CD4-positive, alpha-beta T cell treated with Interleukin-15 for 4 hours (primary cell): ENCODE results near the gene GPR32.
"Not testable (repeated sequence)": the region's sequence is repeated elsewhere in the genome, so short reads cannot be mapped to it uniquely, and the experiment has no call there.

ENCODE experiments used
- DNase-seq: peaks from one replicate; pipeline ENCODE4 v3.0.0-alpha.2; 2020; ENCODE audit warnings: low spot score

GPR32 gene

DNA sequence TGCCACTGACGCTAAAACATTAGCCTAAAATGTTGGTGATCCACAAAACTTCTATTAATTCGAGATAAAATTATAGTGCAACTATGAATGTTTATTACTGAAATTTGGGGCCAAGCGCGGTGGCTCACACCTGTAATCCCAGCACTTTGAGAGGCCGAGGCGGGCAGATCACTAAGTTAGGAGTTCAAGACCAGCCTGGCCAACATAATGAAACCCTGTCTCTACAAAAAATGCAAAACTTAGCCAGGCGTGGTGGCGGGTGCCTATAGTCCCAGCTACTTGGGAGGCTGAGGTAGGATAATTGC, 13.5 kb downstream of the GPR32 start:
- DNase-seq = not testable (repeated sequence)

DNA sequence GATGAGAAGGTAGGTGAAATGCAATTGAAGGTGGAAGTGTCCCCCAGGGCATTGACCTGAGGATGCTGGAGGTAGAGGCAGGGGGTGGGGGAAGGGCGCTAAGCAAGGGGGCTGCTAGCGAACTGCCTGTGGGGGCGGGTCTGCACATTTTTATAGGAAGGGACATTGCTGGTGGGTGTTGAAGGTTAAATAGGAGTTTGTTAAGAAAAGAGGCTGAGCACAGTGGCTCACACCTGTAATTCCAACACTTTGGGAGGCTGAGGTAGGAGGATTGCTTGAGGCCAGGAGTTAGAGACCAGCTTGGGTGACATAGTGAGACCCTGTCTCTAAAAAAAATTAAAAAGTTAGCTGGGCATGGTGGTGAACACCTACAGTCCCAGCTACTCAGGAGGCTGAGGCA, 14.4 kb downstream of the GPR32 start:
- no peak for DNase-seq

DNA sequence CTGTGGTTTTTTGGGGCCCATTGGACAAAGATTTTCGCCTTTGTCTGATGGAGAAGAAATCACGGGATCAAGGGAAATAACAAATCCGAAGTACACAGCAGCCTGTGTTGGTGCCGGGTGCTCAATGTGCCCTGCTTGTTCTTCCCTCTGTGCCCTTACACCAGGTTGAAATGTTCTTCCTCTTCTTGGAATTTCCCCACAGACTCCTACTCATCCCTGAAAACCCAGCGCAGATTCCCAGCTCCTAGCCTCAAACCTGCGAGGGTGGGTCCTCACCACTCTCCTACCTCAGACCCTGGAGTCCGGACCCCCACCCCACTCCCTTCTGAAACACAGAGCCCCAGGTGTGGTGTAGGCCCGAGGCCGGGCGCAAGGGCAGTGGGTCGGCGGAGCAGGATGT, 15.1 kb downstream of the GPR32 start:
- DNase-seq = no peak

DNA sequence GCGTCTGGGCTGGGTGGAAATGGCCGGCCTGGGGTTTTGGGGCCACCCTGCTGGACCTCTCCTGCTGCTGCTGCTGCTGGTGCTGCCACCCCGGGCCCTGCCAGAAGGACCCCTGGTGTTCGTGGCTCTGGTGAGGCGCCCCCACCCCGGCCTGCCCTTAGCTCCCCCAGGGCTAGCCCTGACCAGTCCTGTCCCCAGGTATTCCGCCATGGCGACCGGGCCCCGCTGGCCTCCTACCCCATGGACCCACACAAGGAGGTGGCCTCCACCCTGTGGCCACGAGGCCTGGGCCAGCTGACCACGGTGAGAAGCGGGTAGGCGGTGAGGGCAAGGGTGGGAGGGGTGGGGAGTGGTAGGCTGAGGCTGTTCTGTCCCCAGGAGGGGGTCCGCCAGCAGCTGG, 20.1 kb downstream of the GPR32 start, which contains the start of gene ACP4:
ACP4 (plus strand) TSS at position 20 of the 400 bp plus-strand sequence; CDS start at position 20, 0 bp downstream.
- DNase-seq = no peak

DNA sequence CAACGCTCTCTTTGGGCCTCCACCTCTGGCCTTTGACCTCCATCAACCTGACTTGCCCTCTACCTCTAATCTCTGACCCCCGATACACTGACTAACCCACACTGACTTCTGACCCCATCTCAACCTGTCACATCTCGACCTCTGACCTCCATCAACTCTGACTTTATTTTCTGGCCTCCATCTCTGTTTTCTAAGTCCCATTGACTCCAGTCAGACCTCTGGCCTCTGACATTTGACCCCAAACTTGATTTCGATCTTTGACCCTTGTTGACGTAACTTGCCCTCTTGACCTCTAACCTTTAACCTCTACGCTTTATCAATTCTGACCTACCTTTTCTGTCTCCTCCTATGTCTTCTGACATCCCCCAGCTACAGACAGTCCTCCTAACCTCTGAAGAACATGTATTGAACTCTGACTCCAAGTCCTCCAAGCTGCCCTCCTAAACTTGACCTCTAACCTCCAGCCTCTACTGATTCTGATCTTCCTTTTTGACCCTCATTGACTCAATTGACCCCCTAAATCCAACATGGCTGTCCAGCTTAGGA, 20.7 kb downstream of the GPR32 start:
- no peak for DNase-seq

DNA sequence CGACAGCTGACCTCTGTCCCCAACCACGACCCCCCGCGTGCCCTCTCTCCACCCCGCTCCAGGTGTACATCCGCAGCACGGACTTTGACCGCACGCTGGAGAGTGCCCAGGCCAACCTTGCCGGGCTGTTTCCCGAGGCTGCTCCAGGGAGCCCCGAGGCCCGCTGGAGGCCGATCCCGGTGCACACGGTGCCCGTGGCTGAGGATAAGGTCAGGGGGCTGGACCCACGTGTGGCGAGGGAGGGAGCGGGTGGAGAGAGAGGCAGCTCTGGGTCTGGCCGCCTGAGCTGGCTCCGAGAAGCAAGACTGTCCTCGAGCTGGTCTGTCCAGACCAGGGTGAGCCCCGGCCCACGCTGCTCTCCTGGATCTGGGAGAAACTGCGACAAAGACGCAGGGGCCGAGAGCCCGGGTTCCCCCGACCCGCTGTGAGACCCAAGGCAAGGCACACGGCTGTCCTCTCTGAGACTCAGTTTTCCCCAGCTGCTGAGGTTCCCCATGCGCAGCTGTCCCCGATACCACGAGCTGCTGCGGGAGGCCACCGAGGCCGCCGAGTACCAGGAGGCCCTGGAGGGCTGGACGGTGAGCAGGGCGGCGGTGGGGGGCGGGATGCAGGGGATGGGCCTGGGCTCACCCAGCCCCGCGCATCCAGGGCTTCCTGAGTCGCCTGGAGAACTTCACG, 21.5 kb downstream of the GPR32 start:
- DNase-seq = no peak

DNA sequence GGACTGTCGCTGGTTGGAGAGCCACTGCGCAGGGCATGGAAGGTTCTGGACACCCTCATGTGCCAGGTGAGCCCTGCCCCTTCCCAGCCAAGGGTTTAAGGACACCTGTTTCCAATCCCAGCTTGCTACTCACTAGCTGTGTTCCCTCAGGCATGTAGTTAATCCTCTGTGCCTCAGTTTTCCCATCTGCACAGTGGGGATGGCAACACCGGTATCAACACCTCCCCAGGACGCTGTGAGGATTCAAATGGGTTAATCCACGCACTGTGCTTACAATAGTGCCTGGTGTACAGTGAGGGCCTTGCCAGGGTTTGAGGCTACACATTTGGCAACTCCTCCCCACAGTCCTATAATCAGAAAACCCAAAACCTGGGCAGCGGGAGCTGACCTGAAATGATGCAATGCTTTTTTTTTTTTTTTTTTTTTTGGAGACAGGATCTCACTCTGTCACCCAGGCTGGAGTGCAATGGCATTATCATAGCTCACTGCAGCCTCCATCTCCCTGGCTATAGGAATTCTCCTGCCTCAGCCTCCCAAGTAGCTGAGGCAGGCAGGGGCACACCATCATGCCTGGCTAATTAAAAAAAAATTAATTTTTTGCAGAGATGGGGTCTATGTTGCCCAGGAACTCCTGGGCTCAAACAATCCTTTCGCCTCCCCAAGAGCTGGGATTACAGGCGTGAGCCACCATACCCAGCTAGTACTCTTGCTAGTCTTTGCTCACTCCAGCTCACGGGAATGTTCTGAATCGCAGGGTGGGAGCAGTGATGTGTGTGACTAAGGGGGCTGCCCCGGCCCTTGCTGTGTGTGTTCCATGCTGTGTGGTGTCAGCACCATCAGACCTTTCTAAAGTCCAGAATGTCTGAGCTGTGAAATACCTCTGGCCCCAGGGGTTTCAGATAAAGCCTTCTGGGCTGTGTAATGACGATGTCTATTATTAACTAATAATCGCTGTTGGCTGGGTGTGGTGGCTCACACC, 22.3 kb downstream of the GPR32 start:
- no peak for DNase-seq

DNA sequence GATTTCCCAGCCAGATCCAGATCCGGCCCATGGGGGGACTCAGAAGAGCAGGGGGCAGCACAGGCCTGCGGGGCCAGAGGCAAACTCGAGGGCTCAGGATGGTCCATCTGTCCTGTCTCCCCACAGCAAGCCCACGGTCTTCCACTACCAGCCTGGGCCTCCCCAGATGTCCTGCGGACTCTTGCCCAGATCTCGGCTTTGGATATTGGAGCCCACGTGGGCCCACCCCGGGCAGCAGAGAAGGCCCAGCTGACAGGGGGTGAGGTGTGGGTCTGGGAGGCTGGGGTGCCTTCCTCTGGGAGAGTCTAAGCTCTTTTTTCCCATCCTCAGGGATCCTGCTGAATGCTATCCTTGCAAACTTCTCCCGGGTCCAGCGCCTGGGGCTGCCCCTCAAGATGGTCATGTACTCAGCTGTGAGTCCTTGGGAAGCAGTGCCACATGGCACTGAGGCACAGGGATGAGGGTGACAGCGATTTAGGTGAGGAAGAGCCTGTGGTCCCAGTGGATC, 23.3 kb downstream of the GPR32 start:
- DNase-seq = no peak

DNA sequence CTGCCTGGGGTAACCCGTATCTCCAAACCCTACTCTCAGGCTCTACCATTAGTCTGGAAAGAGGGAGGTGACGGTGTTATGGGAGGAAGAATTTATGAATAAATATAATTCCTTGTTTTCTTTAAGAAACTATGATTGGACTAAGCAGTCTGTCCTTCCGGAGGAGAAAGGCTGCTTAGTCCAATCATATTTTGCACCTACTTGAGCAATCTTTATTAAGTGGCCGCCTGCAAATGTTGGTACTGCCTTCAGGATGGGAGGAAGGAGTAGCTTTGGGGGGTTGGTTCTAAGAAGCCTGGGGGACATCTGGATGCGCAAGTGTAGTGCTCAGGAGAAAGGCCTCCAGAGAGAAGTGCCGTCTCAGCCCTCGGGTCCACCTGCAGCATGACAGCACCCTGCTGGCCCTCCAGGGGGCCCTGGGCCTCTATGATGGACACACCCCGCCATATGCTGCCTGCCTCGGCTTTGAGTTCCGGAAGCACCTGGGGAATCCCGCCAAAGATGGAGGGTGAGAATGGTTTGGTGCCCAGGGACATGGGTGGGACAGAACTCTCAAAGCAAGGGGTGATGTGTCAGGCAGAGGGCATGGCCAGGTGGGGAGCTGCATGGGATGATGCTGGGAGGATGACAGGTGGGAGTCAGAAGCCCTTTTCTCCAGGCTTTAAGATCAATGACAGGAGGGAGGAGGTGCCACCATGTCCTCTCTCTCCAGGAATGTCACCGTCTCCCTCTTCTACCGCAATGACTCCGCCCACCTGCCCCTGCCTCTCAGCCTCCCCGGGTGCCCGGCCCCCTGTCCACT, 24.0 kb downstream of the GPR32 start:
- DNase-seq = no peak

DNA sequence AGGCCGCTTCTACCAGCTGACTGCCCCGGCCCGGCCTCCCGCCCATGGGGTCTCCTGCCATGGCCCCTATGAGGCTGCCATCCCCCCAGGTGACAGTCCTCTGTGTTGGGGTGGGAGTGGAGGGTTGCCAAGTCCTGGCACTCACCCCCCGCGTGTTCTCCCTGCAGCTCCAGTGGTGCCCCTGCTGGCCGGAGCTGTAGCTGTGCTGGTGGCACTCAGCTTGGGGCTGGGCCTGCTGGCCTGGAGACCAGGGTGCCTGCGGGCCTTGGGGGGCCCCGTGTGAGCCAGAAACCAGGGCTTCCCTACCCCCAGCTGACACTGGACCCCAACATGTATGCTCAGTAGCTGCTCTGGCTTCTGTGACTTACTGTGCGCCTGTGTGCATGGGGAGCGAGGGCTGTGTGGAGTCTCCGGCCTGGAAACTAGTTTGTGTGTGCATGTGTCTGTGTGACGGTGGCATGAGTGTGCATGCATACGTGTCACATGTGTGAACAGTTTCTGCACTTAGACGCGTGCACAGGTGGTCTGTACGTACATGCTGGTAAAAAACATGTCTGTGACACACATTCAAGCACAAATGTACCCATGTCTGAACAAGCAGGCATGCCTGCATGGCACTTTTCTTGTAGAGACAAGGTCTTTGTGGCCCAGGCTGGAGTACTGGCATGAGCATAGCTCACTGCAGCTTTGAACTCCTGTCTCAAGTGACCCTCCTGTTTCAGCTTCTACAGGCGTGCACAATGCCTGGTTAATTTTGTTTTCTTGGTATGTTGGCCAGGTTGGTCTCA, 24.8 kb downstream of the GPR32 start:
- no peak for DNase-seq

DNA sequence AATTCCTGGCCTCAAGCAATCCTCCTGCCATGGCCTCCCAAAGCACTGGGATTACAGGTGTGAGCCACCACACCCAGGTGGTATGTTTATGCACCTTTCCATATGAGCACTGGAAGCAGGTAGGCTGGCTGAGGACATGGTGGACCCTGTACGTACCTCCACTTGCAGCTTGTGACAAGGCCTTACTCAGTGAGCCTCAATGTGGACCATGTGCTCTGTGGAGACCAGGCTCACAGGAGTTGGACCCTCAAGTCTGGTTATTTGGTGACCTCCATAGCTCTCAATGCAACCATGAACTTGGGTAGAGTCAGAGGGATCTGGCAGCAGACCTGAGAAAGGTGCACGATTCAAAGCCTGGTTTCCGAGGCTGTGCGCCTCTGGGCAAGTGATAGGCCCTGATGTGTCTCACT, 25.4 kb downstream of the GPR32 start:
- DNase-seq = no peak

DNA sequence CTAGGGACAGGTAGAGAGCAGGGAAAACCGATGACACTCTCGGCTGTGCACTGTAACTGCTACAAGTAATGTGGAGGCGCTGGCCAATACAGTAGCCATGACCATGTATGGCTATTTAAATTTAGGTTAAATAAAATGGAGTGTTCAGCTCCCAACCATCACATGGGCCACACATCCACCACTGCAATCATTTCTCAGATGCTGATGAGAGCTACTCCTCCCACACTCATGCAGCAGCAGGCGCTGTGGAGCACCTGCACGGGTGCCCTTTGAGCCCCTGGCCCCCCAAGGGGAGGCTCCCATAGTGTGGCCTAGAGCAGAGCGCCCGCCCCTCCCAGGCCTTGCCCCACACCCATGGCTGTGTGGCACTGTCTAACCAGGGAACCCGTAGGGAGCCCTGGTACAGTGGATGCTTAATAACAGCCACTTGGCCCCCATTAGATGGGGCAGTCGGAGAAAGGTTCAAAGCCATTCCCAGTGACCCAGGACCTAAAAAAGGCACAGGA, 25.9 kb downstream of the GPR32 start:
- no peak for DNase-seq

DNA sequence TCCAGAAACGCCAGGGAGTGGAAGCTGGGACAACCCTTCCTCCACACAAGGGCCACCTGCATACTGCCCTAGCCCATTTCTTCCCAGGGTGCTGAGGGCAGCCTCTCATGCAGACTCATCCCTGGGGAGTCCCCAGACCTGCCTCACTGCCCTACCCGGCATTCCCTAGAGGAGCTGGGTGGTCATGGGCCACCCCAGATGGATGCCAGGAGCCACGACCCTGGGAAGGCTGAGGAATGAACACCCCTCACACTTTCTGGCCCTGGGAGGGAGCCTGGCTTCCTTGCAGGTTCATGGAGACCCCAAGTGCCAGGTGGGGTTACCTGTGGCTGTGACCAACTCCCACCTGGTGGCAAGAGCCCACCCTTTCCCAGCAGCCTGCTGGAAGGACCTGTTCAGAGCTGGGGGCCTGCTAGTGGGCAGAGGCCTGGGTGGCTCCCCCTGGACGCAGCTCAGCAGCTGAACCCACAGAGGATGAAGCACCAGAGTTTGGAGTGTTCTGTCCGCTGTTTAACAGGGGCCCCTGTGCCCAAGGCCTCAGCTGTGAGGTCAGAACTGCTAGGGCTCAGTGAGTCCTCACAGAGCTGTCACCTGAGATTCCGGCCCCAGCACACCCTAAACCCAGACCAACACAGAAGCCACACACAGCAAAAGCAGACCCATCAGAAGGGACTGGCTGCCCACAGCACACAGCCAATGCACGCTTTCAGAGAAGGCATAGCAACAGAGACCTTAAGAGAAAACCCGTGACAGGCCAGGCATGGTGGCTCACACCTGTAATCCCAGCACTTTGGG, 26.6 kb downstream of the GPR32 start:
- DNase-seq = no peak

DNA sequence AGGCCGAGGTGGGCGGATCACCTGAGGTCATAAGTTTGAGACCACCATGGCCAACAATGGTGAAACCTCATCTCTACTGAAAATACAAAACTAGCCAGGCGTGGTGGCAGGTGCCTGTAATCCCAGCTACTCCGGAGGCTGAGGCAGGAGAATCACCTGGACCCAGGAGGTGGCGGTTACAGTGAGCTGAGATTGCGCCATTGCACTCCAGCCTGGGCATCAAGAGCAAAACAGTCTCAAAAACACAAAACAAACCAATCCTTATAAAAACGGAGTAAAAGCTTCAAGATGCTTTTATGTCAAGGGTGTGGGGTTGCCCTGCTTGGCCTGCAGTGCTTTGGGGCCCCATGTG, 27.1 kb downstream of the GPR32 start:
- no peak for DNase-seq

DNA sequence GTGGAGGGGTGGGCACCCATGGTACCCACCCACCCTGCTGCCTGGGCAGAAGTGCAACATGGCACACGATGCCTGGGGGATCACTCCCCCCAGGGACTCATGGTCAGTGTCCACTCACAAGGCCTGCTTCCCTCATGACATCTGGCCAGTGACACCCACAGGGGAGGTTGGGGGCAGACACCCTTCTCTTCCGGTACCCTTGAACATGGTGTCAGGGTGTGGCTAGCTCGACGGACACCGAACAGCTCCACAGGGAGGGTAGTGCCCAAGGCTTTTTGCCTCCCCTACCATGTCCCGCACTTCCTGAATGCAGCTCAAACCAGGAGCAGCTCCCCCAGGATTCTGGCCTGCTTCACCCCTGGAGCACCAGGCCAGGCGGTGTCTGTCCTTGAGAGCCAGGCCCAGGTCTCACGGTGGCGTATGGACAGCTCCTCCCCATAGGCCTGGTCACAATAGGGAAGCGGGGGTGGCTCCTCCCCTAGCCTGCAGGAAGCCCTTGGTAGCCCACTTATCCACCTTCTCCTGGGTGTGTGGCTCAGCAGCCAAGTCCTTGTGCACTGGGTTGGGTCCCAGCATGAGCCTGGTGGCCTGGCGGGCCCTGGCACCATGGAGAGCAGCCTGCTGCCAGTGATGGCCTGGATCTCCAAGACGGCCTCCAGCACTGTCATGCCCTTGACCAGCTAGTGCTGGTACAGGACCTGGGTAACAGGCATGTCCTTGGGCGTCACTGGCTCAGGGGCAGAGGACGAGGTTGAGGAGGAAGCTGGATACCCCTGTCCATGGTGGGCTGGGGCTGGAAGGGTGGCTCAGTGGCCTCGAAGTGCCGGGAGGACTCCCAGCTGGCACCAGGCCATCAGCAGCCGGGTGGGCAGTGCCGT, 27.8 kb downstream of the GPR32 start:
- no peak for DNase-seq

DNA sequence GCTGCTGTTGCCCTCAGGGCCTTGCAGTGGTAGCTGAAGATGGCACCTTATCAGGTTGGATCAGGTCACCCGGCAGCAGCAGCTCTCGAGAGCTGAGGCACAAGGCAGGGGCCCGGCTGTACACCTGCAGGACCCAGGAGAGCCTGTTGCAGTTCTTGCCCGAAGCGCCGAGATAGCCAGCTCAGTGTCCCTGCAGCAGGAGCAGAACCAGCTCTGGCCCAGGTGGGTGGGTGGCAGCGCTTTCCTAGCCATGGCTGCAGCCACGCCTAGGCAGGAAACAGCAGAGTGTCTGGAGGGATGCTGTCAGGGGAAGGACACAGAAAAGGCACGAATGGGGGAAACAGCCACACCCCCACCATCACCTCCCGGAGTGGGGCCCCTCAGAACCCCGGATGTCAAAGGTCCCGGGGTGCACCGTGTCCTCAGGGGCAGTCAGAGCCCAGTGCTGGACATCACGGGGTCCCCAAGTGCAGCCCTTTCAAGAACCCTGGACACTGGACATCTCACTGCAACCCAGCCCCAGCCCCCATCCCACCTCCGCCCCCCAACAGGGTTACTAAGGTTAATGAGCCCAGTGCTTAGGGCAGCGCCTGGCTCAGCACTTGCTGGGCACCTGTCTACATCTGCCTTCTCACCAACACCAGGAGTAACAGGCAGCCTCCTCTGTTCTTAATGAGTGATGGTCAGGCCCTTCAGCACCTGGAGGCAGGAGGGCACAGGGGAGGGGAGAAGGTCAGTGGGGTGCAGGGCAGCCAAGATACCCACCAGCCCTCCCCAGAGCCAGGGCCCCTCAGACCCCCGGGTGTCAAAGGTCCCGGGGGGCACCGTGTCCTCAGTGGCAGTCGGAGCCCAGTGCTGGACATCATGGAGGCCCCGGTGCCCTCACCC, 28.6 kb downstream of the GPR32 start:
- no peak for DNase-seq

DNA sequence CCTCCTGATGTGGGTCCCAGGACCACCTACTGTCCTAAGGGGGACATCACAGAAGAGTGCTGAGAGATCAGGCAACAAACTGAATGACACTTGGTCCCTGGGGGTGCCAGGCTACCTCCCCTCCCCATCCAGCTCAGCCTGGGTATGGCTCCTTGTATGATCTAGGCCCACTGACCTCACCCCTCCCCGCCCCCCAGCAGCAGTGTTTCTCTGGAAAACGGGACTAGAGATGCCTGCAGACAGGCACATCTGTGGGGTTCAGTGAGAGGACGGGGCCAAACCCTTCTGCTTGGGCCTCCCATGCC, 29.2 kb downstream of the GPR32 start:
- DNase-seq = no peak

DNA sequence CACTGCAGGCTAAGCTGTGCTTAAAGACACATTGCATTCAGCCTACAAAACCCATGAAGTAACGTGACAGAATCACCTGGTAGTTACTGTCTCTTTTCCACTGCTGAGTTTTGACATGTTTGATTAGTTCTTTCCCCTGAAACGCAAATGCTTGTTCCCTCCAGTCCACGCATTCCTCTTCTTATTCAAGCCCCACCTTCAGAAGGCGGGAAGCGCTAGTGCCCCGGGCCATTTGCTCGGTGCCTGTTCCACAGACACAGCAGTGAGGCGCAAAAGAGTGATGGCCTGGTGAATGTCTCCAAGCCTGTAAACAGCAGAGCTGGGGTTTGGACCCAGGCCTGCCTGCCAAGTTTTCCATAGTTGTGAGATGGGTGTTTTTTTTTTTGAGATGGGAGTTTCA, 30.8 kb downstream of the GPR32 start:
- DNase-seq = no peak
